Measurements from ENCODE around the gene ANKRD17. TPM values are rescaled to one million over a fixed set of nuclear protein-coding genes. Genes with fewer than 3 reads are reported as not detected.
"Not testable (repeated sequence)": the region's sequence is repeated elsewhere in the genome, so short reads cannot be mapped to it uniquely, and the experiment has no call there.

The ANKRD17 gene
- total RNA-seq, 1 experiment from 2014 or later: 51.2 TPM

DNA sequence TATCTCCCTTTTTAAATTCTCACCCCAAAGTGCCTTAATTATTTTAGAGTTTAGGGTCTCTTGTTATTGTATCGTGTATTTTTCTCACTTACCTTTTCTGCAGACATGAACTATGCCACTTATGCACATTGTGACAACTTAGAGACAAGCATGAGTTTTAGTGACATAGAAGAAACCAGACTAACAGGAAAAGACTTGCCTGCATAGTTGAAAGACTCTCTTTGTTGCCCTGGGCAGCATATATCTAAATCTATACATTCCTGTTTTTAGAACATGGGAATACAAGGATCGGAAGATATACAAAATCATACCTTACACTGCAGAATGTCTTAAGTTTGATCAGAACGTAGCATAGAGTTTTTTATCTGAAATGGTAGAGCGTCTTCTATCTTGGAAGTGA, 45.1 kb upstream of the ANKRD17 start:
- no peak overlapping the region for H3K9ac ChIP-seq (ENCODE audit: low read length)
- ChIA-PET POLR2A (ENCODE audit: unreplicated experiment) (no interaction called here), CTCF (no interaction called here)
- no peaks in the 10 kb centered on the region for H3K9me2 ChIP-seq (replicated peaks; ENCODE audit: low read length)
- DNase-seq (no peak), ATAC-seq (no peak)
- H3F3A ChIP-seq (ENCODE audit: low read length, unreplicated experiment): no peaks in the 10 kb centered on the region
- H2AFZ ChIP-seq (ENCODE audit: low read length): no peak overlapping the region
- no peaks in the 10 kb centered on the region for H3K4me1 ChIP-seq (ENCODE audit: insufficient read depth, low read length)
- H3K4me2 ChIP-seq (ENCODE audit: low read length): no peak overlapping the region
- BruUV-seq (replicated peaks): no TSS peak
- no peaks in the 10 kb centered on the region for H3K9me3 ChIP-seq (ENCODE audit: low read length)
- no peaks in the 10 kb centered on the region for H3K79me2 ChIP-seq (ENCODE audit: low read length)
- no peak for TF ChIP-seq EZH2 (IDR thresholded peaks at IDR 0.05; ENCODE audit: low read length, unreplicated experiment)
- TF ChIP-seq, protein P1, sequence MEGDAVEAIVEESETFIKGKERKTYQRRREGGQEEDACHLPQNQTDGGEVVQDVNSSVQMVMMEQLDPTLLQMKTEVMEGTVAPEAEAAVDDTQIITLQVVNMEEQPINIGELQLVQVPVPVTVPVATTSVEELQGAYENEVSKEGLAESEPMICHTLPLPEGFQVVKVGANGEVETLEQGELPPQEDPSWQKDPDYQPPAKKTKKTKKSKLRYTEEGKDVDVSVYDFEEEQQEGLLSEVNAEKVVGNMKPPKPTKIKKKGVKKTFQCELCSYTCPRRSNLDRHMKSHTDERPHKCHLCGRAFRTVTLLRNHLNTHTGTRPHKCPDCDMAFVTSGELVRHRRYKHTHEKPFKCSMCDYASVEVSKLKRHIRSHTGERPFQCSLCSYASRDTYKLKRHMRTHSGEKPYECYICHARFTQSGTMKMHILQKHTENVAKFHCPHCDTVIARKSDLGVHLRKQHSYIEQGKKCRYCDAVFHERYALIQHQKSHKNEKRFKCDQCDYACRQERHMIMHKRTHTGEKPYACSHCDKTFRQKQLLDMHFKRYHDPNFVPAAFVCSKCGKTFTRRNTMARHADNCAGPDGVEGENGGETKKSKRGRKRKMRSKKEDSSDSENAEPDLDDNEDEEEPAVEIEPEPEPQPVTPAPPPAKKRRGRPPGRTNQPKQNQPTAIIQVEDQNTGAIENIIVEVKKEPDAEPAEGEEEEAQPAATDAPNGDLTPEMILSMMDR (conservative IDR thresholded peaks at IDR 0.05; ENCODE audit: low read depth, low read length): no peak
- no peak for TF ChIP-seq EZH2phosphoT487 (IDR thresholded peaks at IDR 0.05; ENCODE audit: borderline replicate concordance, low read length)
- H3K36me3 ChIP-seq (ENCODE audit: low read depth, low read length): no peaks in the 10 kb centered on the region
- H3K4me3 ChIP-seq (ENCODE audit: low read length): no peak overlapping the region
- intact Hi-C loops (cut with micrococcal nuclease): no loop called here
- no peaks in the 10 kb centered on the region for H4K20me1 ChIP-seq (ENCODE audit: low read length)
- no peak overlapping the region for H3K27ac ChIP-seq (ENCODE audit: low read length)
- H3K27me3 ChIP-seq (ENCODE audit: low read length): no peaks in the 10 kb centered on the region

DNA sequence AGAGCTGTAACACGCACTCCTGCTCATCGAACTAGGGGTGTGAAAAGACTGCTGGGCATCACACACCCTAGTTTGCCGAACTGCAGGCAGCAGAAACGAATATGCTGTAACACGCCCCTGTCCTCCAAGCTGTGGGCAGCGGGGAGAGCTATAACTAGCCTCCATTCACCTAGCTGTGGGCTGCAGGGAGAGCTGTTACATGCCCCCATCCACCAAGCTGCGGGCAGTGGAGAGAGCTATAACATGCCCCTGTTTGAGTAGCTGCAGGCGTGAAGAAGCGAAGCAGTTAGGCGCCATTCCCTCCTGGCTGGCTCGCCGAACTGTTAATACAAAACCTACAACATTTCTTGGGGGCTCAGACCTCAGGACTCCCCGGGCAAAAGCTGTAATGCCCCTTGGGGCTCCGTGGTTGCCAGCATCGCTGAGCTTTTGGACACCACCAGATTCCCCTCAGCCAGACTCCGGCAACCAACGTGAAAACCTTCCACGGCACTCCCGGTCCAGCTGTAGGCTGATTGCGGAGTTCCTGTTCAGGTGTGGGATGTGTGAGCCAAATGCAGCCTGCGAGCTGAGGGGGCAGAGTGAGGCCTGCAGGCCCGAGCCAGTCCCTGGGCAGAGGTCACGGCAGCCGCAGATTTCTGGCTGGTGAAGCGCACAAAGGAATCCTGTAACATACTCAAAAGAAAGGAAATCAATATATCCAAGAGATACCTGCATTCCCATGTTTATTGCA, 41.1 kb upstream of the ANKRD17 start:
- Histone ChIP-seq H2AFZ (ENCODE audit: low read length) (no peak overlapping the region), H3F3A (ENCODE audit: low read length, unreplicated experiment) (no peaks in the 10 kb centered on the region)
- CTCF ChIA-PET: no interaction called here

DNA sequence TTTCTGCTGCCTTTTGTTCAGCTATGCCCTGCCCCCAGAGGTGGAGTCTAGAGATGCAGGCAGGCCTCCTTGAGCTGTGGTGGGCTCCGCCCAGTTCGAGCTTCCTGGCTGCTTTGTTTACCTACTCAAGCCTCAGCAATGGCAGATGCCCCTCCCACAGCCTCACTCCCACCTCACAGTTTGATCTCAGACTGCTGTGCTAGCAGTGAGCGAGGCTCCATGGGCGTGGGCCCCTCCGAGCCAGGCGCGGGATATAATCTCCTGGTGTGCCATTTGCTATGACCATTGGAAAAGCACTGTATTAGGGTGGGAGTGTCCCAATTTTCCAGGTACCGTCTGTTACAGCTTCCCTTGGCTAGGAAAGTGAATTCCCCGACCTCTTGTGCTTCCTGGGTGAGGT, 34.1 kb upstream of the ANKRD17 start:
- H3K36me3 ChIP-seq (ENCODE audit: low read depth, low read length); H3K4me2 ChIP-seq (ENCODE audit: low read length); H4K20me1 ChIP-seq (ENCODE audit: low read length); H3K27me3 ChIP-seq (ENCODE audit: low read length); H3K4me1 ChIP-seq (ENCODE audit: insufficient read depth, low read length); H3K9me3 ChIP-seq (ENCODE audit: low read length); H3K27ac ChIP-seq (ENCODE audit: low read length); H3K4me3 ChIP-seq (ENCODE audit: low read length); H3K9me2 ChIP-seq (replicated peaks; ENCODE audit: low read length); BruUV-seq (replicated peaks); POLR2A ChIA-PET (ENCODE audit: unreplicated experiment); intact Hi-C loops (cut with micrococcal nuclease); ATAC-seq; H3K79me2 ChIP-seq (ENCODE audit: low read length); H2AFZ ChIP-seq (ENCODE audit: low read length); H3K9ac ChIP-seq (ENCODE audit: low read length); H3F3A ChIP-seq (ENCODE audit: low read length, unreplicated experiment); DNase-seq; CTCF ChIA-PET: not testable (repeated sequence)

More for the DNA sequence above, 41.1 kb upstream of the ANKRD17 start:
- H3K9me2 ChIP-seq (replicated peaks; ENCODE audit: low read length): no peaks in the 10 kb centered on the region
- no peaks in the 10 kb centered on the region for H3K4me1 ChIP-seq (ENCODE audit: insufficient read depth, low read length)
- no peak overlapping the region for H3K27ac ChIP-seq (ENCODE audit: low read length)
- H3K36me3 ChIP-seq (ENCODE audit: low read depth, low read length): no peaks in the 10 kb centered on the region
- intact Hi-C loops (cut with micrococcal nuclease): no loop called here
- ATAC-seq (no peak), DNase-seq (no peak)
- H4K20me1 ChIP-seq (ENCODE audit: low read length): no peaks in the 10 kb centered on the region
- H3K79me2 ChIP-seq (ENCODE audit: low read length): no peaks in the 10 kb centered on the region
- H3K9ac ChIP-seq (ENCODE audit: low read length): no peak overlapping the region
- no peaks in the 10 kb centered on the region for H3K27me3 ChIP-seq (ENCODE audit: low read length)
- BruUV-seq (replicated peaks): no TSS peak
- POLR2A ChIA-PET (ENCODE audit: unreplicated experiment): no interaction called here
- no peak overlapping the region for H3K4me2 ChIP-seq (ENCODE audit: low read length)
- no peaks in the 10 kb centered on the region for H3K9me3 ChIP-seq (ENCODE audit: low read length)
- no peak overlapping the region for H3K4me3 ChIP-seq (ENCODE audit: low read length)
- TF ChIP-seq EZH2phosphoT487 (IDR thresholded peaks at IDR 0.05; ENCODE audit: borderline replicate concordance, low read length) (no peak), EZH2 (IDR thresholded peaks at IDR 0.05; ENCODE audit: low read length, unreplicated experiment) (no peak)
- TF ChIP-seq, protein P1 (conservative IDR thresholded peaks at IDR 0.05; ENCODE audit: low read depth, low read length): no peak
